ENCODE data around the gene HOXC12. TPM values are rescaled to one million over a fixed set of nuclear protein-coding genes. Genes with fewer than 3 reads are reported as not detected.

Gene HOXC12
- total and polyA plus RNA-seq, 4 donors, result not detected

- TF ChIP-seq CTCF (IDR thresholded peaks at IDR 0.05; ENCODE audit: control extremely low read depth, extremely low read depth), result no peak
- no peak overlapping the region for H3K4me3 ChIP-seq
- 15 to 20% methylated on average over 4 of the region's 4 CpGs for WGBS, 2 donors
- no peaks in the 10 kb centered on the region for H3K36me3 ChIP-seq (ENCODE audit: control insufficient read depth in 4 of 4, insufficient read depth in 4 of 4, low read length in 4 of 4)
- H3K27ac ChIP-seq (ENCODE audit: low read depth in 1 of 2, low read length in 1 of 2), result no peak overlapping the region
- DNase-seq (no peak), ATAC-seq (ENCODE audit: insufficient read depth, low FRiP score) (no peak)
- no peak overlapping the region for H3K9ac ChIP-seq (ENCODE audit: insufficient read depth in 1 of 2, low read length in 2 of 2)
- peaks cover 0 to 18% (median 0%) of the 10 kb centered on the region in 4 donors for H3K9me3 ChIP-seq (ENCODE audit: control insufficient read depth in 4 of 4, insufficient read depth in 3 of 4, low read length in 3 of 4)
- peaks cover 40 to 100% (median 99%) of the 10 kb centered on the region in 3 donors for H3K27me3 ChIP-seq (ENCODE audit: control insufficient read depth in 3 of 3, insufficient read depth in 3 of 3, low read length in 2 of 3)
- peaks cover 0 to 3% (median 0%) of the 10 kb centered on the region in 5 donors for H3K4me1 ChIP-seq (ENCODE audit: control insufficient read depth in 5 of 5, insufficient read depth in 5 of 5, low read length in 5 of 5)
Measured at GRCh38 chr12:53929527-53929926, 25.2 kb upstream of the HOXC12 start.

- Histone ChIP-seq H3K4me3 (no peak overlapping the region), H3K27me3 (ENCODE audit: control insufficient read depth in 3 of 3, insufficient read depth in 3 of 3, low read length in 2 of 3) (peaks cover 40 to 100% (median 99%) of the 10 kb centered on the region in 3 donors), H3K9me3 (ENCODE audit: control insufficient read depth in 4 of 4, insufficient read depth in 3 of 4, low read length in 3 of 4) (peaks cover 0 to 18% (median 0%) of the 10 kb centered on the region in 4 donors), H3K27ac (ENCODE audit: low read depth in 1 of 2, low read length in 1 of 2) (no peak overlapping the region), H3K4me1 (ENCODE audit: control insufficient read depth in 5 of 5, insufficient read depth in 5 of 5, low read length in 5 of 5) (peaks cover 0 to 3% (median 0%) of the 10 kb centered on the region in 5 donors), H3K36me3 (ENCODE audit: control insufficient read depth in 4 of 4, insufficient read depth in 4 of 4, low read length in 4 of 4) (no peaks in the 10 kb centered on the region), H3K9ac (ENCODE audit: insufficient read depth in 1 of 2, low read length in 2 of 2) (no peak overlapping the region)
- no peak for TF ChIP-seq CTCF (IDR thresholded peaks at IDR 0.05; ENCODE audit: control extremely low read depth, extremely low read depth)
- no peak for ATAC-seq (ENCODE audit: insufficient read depth, low FRiP score)
- 7 to 8% methylated on average over 30 of the region's 30 CpGs for WGBS, 2 donors
- DNase-seq, result no peak
Measured at GRCh38 chr12:53930591-53931255, 24.0 kb upstream of the HOXC12 start.

- Histone ChIP-seq H3K9me3 (ENCODE audit: control insufficient read depth in 4 of 4, insufficient read depth in 3 of 4, low read length in 3 of 4) (peaks cover 0 to 21% (median 0%) of the 10 kb centered on the region in 4 donors), H3K27me3 (ENCODE audit: control insufficient read depth in 3 of 3, insufficient read depth in 3 of 3, low read length in 2 of 3) (peaks cover 31 to 100% (median 98%) of the 10 kb centered on the region in 3 donors), H3K27ac (ENCODE audit: low read depth in 1 of 2, low read length in 1 of 2) (no peak overlapping the region), H3K4me3 (no peak overlapping the region), H3K4me1 (ENCODE audit: control insufficient read depth in 5 of 5, insufficient read depth in 5 of 5, low read length in 5 of 5) (peaks cover 0 to 3% (median 0%) of the 10 kb centered on the region in 5 donors), H3K36me3 (ENCODE audit: control insufficient read depth in 4 of 4, insufficient read depth in 4 of 4, low read length in 4 of 4) (no peaks in the 10 kb centered on the region), H3K9ac (ENCODE audit: insufficient read depth in 1 of 2, low read length in 2 of 2) (no peak overlapping the region)
- ATAC-seq (ENCODE audit: insufficient read depth, low FRiP score) (no peak), DNase-seq (no peak)
- 34 to 35% methylated on average over 4 of the region's 4 CpGs for WGBS, 2 donors
- TF ChIP-seq CTCF (IDR thresholded peaks at IDR 0.05; ENCODE audit: control extremely low read depth, extremely low read depth), result no peak
Measured at GRCh38 chr12:53931844-53932581, 22.7 kb upstream of the HOXC12 start.
